Stimulated activated CD8-positive, alpha-beta memory T cell treated with anti-CD3 and anti-CD28 coated beads, Interleukin-4, amount 100 ng/mL, for 4 hours (primary cell): Measurements from ENCODE around the gene WRNIP1.

Experiments used
- DNase-seq, 2 donors: peaks; one replicate each; pipeline ENCODE4 v3.0.0-alpha.2; 2020; ENCODE audit warnings: low read depth in 2 of 2, low spot score in 1 of 2

The WRNIP1 gene

DNA sequence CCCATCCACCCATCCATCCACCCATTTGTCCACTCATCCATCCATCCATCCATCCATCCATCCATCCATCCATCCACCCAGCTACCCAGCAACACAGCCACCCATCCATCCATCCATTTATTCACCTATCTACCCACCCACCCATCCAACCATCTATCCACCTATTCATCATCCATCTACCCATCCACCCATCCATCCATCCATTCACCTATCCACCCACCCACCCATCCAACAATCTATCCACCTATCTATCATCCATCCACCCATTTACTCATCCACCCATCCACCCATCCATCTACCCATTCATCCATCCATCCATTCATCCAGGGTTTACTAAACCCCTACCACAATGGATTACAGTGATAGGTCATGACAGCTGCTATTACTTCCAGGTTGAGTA lies 69.1 kb downstream of the WRNIP1 start:
- DNase-seq: no peak
